ENCODE measurements around the gene SCD.
"Not testable (repeated sequence)": the region's sequence is repeated elsewhere in the genome, so short reads cannot be mapped to it uniquely, and the experiment has no call there.

Gene SCD

DNA sequence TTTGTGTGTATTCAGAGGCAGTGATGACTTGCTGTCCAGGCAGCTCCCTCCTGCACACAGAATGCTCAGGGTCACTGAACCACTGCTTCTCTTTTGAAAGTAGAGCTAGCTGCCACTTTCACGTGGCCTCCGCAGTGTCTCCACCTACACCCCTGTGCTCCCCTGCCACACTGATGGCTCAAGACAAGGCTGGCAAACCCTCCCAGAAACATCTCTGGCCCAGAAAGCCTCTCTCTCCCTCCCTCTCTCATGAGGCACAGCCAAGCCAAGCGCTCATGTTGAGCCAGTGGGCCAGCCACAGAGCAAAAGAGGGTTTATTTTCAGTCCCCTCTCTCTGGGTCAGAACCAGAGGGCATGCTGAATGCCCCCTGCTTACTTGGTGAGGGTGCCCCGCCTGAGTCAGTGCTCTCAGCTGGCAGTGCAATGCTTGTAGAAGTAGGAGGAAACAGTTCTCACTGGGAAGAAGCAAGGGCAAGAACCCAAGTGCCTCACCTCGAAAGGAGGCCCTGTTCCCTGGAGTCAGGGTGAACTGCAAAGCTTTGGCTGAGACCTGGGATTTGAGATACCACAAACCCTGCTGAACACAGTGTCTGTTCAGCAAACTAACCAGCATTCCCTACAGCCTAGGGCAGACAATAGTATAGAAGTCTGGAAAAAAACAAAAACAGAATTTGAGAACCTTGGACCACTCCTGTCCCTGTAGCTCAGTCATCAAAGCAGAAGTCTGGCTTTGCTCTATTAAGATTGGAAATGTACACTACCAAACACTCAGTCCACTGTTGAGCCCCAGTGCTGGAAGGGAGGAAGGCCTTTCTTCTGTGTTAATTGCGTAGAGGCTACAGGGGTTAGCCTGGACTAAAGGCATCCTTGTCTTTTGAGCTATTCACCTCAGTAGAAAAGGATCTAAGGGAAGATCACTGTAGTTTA lies 15.8 kb downstream of the SCD start:
- no peak for DNase-seq

DNA sequence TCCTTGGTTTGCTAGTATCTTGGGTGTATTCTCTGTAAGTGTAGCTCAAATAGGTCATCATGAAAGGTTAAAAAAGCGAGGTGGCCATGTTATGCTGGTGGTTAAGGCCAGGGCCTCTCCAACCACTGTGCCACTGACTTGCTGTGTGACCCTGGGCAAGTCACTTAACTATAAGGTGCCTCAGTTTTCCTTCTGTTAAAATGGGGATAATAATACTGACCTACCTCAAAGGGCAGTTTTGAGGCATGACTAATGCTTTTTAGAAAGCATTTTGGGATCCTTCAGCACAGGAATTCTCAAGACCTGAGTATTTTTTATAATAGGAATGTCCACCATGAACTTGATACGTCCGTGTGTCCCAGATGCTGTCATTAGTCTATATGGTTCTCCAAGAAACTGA lies 17.1 kb downstream of the SCD start:
- no peak for DNase-seq

DNA sequence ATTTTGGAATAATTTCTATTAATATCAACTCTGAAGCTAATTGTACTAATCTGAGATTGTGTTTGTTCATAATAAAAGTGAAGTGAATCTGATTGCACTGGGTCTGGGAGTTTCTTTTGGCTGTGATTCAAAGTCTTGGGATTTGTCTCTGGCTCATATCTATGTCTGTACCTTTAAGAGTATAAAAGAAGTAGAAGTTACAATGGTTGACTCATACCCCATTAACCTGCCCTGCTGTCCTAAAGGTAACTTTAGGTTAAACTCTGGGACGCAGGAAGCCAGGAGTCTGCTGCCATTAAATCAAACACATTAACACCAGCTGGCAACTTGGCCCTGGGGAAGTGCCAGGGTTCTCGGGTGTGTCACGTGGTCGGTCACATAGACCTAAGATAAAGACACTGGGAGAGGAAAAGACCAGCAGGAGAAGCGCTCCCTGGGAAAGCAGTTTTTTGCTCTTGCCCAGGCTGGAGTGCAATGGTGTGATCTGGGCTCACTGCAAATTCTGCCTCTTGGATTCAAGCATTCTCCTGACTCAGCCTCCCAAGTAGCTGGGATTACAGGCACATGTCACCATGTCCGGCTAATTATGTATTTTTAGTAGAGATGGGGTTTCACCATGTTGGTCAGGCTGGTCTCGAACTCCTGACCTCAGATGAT lies 17.8 kb downstream of the SCD start:
- DNase-seq: peak; percentile 43

DNA sequence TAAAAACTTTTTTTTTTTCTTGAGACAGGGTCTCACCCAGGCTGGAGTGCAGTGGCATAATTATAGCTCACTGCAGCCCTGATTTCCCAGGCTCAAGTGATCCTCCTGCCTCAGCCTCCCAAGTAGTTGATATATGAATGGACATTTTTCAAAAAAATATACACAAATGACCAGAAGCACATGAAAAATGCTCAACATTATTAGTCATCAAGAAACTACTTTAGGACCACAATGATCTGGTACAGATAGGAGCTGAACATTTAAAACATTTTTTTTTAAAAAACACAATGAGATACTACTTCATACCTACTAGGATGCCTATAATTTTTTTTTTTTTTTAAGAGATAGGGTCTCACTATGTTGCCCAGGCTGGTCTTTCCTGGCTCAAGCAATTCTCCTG lies 21.7 kb downstream of the SCD start:
- no peak for DNase-seq

DNA sequence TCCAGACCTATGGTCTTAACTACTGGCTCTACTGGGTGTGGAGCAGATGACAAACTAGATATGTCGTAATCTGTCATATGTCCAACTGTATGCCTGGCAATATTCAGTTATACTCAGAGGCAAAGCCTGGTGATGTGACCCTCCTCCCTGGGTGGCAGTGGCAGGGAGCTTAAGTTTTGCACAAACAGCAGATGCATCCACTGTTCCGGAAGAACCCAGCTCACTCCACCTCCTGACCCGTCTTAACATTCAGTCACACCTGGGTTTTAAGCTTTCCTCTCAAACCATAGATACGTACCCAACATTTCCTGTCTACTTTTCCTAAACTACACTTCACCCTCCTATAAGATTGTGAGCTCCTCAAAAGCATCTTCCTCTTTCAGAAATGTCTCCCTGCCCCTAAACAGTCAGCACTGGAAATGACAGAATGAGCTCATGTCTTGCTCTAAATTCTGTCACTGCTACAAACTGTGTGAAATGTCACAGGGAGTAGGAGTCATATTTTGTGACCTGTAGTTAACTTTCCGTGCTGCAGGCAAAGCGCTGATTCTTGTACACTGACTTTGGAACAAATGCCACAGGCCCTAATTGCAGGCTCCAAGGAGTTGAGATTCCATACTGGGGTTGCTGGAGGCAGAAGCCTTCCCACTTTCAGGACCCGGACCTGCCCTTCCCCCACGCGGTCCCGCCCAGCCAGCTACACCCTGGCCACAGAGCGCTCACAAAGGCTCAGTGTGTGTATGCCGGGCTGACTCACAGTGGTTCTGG lies 23.9 kb downstream of the SCD start:
- DNase-seq: peak; percentile 89

DNA sequence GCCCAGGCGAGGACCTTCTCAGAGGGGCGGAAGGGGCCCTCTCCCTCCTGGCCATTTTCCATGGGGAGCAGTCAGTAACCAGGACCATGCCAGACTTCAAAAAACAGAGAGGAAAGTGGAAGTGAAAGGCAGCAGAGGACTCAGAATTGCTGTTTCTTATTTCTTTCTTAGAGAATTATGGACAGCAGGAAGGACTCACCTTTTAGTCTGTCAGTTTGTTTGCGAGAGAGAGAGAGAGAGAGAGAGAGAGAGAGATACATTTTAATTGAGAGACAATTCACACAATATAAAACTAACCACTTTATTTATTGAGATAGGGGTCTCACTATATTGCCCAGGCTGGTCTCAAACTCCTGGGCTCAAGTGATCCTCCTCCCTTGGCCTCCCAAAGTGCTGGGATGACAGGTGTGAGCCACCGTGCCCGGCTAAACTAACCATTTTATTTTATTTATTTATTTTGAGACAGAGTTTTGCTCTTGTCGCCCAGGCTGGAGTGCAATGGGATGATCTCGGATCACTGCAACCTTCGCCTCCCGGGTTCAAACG lies 24.5 kb downstream of the SCD start:
- DNase-seq: no peak

DNA sequence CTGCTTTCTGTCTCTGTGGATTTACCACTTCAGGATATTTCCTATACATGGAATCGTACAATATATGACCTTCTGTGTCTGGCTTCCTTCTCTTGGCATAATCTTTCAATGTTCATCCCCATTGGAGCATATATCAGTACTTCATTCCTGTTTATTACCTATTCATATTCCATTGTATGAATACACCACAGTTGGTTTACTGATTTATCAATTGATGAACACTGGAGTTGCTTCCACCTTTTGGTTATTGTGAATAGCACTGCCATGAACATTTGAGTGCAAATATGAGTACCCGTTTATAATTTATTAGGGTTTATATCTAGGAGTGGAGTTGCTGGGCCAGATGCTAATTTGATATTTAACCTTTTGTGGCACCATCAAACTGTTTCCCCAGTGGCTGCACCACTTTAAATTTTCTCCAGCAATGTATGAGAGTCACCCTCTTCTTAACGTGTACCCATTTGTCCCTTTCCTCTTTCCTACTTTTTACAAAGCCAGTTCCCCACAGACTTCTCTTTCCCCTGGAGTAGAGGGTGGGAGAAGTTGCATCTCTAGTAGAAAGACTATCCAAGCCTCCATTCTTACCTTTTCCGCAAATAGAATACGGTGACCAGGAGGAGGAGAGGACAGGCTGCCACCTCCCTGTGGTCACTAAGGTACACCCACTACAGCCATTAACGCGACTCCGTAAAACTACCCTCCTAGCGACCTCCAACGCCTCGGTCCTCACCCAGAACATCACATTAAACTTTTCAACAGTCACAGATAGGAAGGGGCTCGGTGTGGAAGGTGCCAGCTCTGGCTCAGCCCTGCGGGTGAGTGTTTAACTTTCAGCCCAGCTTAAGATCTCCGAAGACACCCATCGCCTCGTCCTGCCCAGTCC lies 25.6 kb downstream of the SCD start:
- no peak for DNase-seq

DNA sequence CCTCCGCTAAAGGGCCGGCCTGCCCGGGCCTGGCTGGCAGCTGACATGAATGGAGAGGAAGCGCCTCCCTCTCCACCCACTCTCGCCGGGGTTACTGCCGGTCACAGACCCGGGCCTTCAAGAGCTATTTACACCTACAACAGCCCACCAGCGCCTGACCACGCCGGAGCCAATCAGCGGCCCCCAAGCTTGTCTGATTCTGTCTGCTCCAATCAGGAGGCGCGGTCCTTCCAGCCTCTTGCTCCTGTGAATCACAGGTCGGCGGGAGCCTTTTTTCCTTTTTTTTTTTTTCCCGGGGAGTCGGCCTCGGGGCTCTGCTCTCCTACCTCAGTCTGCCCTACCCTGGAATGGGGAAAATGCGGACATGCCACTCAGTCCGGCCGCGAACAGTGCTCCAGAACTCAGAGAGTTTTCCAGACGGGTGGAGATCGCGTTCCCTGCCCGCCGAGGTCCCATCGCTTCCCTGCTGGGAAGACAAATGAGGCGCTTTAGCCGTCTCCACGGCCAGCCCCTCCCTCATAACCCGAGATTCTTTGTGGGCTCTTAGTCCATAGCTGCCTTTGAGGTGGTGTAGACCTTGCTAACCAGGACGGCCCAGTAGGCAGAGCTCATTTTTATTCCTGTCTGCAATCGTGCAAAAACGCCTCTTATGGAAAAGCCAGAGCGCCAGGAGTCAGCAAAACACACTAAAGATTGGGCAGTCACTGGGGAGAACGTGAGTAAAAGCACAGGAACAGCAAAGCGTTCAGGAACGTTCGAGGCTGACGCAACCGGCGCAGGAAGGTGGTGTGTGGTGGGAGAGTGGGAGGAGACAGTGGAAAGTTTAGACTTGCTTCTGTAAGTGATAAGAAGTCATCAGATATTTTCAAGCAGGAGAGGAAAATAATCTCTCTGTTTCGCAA lies 26.5 kb downstream of the SCD start:
- peak; percentile 99 for DNase-seq

DNA sequence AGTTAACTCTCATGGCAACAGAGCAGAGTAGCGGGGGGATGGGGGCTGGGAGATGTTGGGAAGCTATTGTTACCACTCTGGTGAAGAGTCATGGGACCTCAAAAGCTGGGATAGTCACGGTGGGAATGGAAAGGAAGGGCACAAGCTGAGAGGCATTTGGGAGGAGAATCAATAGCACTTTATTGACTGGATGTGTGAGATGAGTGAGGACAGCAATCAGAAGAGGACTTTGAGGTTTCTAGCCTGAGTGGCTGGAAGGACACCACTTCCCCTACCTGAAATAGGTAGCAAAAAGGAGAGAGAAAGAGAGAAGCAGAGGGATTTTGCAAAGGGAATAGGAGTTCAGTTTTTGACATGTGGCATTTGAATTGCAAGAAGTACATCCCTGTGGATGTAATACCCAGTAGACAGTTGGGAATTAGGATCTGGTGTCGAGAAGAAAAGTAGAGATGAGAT lies 27.2 kb downstream of the SCD start:
- DNase-seq: no peak

DNA sequence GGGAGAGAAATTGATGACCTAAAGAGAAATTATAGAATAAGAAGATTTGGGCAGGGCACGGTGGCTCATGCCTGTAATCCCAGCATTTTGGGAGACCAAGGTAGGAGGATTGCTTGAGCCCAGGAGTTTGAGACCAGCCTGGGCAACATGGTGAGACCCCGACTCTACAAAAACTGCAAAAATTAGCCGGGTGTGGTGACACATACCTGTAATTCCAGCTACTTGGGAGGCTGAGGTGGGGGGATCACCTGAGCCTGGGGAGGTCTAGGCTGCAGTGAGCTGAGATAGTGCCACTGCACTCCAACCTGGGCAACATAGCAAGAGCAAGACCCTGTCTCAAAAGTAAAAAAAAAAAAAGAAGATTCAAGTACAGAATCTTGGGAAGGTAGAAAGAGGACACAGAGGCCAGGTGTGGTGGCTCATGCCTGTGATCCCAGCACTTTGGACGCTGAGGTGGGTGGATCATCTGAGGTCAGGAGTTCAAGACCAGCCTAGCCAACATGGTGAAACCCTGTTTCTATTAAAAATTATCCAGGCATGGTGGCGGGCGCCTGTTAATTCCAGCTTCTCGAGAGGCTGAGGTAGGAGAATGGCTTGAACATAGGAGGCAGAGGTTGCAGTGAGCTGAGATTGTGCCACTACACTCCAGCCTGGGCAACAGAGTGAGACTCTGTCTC lies 27.8 kb downstream of the SCD start:
- not testable (repeated sequence) for DNase-seq

DNA sequence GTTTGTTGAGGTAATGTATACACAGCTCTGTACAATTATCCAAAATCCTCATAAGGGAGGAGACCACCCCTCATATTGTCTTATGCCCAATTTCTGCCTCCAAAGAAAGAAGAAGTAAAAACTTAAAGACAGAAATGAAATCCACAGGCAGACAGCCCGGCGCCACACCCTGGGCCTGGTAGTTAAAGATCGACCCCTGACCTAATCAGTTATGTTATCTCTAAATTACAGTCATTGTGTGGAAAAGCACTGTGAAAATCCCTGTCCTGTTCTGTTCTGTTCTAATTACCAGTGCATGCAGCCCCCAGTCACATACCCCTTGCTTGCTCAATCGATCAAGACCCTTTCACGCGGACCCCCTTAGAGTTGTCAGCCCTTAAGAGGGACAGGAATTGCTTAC lies 29.6 kb downstream of the SCD start:
- not testable (repeated sequence) for DNase-seq

DNA sequence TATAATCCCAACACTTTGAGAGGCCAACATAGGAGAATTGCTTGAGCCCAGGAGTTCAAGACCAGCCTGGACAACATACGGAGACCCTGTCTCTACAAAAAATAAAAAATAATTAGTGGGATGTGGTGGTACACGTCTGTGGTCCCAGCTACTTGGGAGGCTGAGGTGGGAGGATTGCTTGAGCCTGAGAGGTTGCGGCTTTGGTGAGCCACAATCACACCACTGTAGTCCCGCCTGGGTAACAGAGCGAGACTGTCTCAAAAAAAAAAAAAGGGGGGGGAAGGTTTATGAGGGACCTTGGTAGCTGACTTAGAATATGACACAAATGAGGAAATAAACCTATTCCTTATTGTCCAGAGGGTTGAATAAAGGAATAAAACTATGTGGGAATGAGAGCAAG lies 30.8 kb downstream of the SCD start:
- no peak for DNase-seq

DNA sequence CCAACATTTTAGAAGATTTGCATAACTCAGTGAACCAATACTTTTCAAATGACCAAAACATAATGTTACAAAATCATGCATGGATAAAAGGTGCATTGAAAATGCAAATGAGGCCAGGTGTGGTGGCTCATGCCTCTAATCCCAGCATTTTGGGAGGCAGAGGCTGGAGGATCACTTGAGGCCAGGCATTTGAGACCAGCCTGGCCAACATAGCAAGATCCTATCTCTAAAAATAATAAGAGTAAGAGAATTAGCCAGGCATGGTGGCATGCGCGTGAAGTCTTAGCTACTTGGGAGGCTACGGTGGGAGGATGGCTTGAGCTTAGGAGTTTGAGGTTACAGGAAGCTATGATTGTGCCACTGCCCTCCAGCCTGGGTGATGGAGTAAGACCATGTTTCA lies 33.4 kb downstream of the SCD start:
- no peak for DNase-seq

DNA sequence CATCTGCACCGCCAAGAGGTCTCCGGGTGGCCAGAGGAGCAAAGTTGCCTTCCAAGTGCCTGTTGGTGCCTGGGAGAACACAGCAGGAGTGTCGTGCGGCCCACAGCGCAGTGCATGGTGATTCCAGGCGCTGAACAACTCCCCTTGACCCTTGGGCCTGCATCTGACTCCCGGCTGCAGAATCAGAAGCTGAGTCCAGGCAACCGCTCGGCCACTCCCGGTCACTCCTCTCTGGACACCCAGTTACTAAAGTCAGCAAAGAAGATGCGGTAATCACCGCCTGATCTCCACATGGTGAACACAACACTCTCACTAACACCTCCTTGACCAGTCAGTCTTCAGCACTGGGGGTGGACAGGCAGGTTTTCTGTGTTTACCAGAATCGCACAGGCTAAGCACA lies 35.5 kb downstream of the SCD start:
- no peak for DNase-seq

DNA sequence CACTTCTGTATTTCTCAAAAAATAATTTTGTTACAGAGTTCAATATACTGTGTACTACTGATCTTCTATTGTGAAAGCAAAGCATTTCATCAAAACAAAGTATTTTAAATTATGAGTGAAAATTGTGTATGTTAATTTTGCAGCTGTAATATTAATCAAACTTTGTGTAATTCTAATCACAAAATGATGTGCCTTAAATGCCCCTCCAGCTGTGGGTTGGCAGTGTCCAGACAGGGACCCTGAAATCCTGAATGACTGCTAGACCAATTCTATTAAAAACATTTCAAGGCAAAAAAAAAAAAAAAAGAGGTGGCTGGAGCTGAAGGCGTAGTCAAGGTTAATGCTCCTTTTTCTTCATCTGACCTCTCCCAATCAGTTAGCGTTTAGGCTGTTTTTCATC lies 36.2 kb downstream of the SCD start:
- no peak for DNase-seq

DNA sequence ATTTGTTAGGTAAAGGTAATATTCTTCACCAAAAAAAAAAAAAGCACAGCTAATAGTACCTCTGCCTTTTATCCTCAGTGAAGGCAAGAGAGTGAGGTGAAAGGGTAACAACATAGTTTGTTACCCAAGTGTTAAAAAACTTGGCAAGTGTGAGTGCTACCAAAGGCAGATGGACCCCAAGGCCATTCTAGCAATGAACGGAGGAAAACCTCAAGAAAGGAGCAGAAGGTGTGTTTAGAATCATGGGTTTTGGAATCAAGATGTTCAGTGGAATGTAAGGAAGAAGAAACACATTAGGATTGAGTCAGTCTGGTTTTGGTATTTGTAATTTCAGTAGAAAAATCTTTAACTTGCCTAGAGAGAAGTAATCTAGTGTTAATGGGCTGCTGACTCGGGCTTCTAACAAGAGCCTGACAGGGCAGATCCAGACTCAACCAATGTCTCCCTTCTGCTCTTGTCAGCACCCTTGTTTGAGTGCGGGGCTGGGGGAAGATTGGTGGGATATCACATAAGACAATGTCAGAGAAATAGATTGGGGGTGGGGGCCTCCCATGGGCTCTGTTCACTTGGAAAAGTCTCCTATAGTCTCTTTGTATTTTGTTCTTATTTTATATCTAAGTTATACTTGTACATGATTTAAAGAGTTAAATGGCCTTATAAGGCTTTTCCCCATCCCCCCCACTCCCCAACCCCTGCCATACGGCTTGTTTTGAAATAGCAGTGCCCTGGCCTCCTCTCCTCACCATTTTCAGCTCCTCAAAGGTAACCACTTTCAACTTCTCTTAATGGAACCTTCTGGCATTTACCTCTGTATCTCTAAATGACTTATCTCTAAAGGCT lies 44.4 kb downstream of the SCD start:
- DNase-seq: no peak

DNA sequence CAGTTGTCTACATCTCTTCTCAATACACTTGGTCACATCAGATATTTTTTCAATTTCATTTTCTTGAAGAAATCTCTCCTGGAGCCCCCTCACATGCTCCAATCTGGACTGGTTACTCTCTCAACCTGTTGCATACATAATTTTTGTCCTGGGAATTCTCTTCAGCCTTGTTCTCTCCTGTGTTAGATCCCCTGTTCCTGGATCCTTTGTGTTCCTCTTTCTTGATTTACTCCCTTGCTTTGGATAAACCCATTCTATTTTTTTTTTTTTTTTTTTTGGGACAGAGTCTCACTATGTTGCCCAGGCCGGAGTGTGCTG lies 45.6 kb downstream of the SCD start:
- DNase-seq: no peak

DNA sequence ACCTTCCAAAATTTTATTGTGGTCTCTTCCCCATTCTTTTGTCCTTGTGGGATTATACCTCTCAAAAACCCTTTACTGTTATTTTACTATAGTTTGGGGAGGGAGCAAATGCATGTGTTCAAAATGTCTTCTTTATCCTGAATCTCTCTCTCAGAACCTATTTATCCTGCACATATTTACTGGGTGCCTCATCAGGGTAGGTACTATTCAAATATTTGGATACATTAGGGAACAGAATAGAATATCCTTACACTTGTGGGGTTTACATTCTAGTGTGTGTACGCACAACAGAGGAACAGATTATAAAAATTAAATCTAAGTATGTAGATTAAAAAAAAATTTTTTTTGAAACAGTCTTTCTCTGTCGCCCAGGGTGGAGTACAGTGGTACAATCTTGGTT lies 48.6 kb downstream of the SCD start:
- no peak for DNase-seq

DNA sequence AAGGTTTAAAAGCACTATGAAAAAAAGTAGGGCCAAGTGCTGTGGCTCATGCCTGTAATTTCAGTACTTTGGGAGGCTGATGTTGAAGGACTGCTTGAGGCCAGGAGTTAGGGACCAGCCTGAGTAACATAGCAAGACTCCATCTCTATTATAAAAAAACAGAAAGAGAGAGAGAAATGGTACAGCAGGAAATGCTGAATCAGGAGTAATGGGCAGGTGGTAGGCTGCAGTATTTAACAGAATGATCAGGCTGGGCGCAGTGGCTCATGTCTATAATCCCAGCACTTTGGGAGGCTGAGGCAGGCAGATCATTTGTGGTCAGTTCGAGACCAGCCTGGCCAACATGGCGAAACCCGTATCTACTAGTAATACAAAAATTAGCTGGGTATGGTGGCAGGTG lies 49.6 kb downstream of the SCD start:
- no peak for DNase-seq
